Heart left ventricle (tissue), 16 donors: ENCODE measurements around the gene NECAP2. TPM values are rescaled to one million over a fixed set of nuclear protein-coding genes. Genes with fewer than 3 reads are reported as not detected.
A peak's percentile ranks its signal among the peaks of the same experiment; 100 is the strongest.

Experiments used
- ATAC-seq, 4 donors: fragments of 200-7000 bp; cut with Tn5 transposase; one replicate each; pipeline ENCODE4 v1.9.1; 2020 to 2022; ENCODE audit warnings: moderate library complexity in 4 of 4, mild to moderate bottlenecking in 3 of 4, moderate number of reproducible peaks in 1 of 4
- DNase-seq, 5 donors: peaks; one replicate each; pipeline ENCODE4 v3.0.0-alpha.2; 2020
- H3K27ac ChIP-seq, 12 donors: fragments of 200-600 bp; sonication (generic) in 4 of 12; one replicate each; pipeline versions ENCODE4 v1.5.0 to v1.8.0; 2016 to 2022; ENCODE audit warnings: mild to moderate bottlenecking in 2 of 12
- H3K27me3 ChIP-seq, 9 donors: fragments of 200-600 bp; sonication (generic) in 2 of 9; one replicate each; pipeline versions ENCODE4 v1.5.1 to v1.8.0; 2016 to 2022; ENCODE audit warnings: mild to moderate bottlenecking in 3 of 9
- H3K36me3 ChIP-seq, 9 donors: fragments of 200-600 bp; sonication (generic) in 2 of 9; one replicate each; pipeline versions ENCODE4 v1.5.0 to v1.8.0; 2018 to 2022; ENCODE audit warnings: mild to moderate bottlenecking in 2 of 9
- H3K4me1 ChIP-seq, 12 donors: fragments of 200-600 bp; sonication (generic) in 4 of 12; one replicate each; pipeline versions ENCODE4 v1.5.0 to v1.8.0; 2016 to 2022; ENCODE audit warnings: mild to moderate bottlenecking in 3 of 12
- H3K4me3 ChIP-seq, 12 donors: fragments of 200-600 bp; sonication (generic) in 4 of 12; one replicate each; pipeline versions ENCODE4 v1.5.0 to v1.8.0; 2017 to 2022; ENCODE audit warnings: mild to moderate bottlenecking in 9 of 12, moderate library complexity in 4 of 12
- H3K9me3 ChIP-seq, 12 donors: fragments of 200-600 bp; sonication (generic) in 4 of 12; one replicate each; pipeline versions ENCODE4 v1.5.0 to v1.8.0; 2016 to 2022; ENCODE audit warnings: mild to moderate bottlenecking in 1 of 12
- CTCF ChIP-seq, 12 donors: fragments of 200-600 bp; sonication (generic) in 4 of 12; IDR thresholded peaks; one replicate each; pipeline versions ENCODE4 v1.5.0 to v1.8.0; 2018 to 2022; ENCODE audit warnings: antibody characterized with exemption in 12 of 12, mild to moderate bottlenecking in 5 of 12
- POLR2A ChIP-seq, 2 donors: fragments of 450-650 bp; IDR thresholded peaks; one replicate each; pipeline ENCODE4 v1.6.1; 2017; ENCODE audit warnings: antibody characterized with exemption in 2 of 2, mild to moderate bottlenecking in 2 of 2, moderate library complexity in 2 of 2
- WGBS, 4 donors: extraction: QIAGEN DNeasy Blood & Tissue Kit in 2 of 4; methylation state at CpG; one replicate each; pipeline versions ENCODE4 v1.1.5 to v1.1.7; 2013 to 2018; 5-methylcytosine and 5-hydroxymethylcytosine counted together
- intact Hi-C, 10 donors: fragments of 100-400 bp; cut with DNase I; formaldehyde crosslinking; loops; one replicate each; pipeline versions ENCODE4 v1.11.1 to v1.14.2; 2022
- polyA plus RNA-seq, 2 donors: library from polyadenylated mRNA; stranded (reverse); fragments of 200-250 nt; gene quantifications; one replicate each; pipeline ENCODE4 v1.2.3, GENCODE V29; 2013
- total RNA-seq, 9 donors: library from RNA; depleted of rRNA in 2 of 9; stranded (reverse); fragments of >200 nt in 2 of 9; fragmentation: NEBNext Ultra II Directional in 3 of 9; extraction: Animal tissue kit (Norgen Biotek cat#: 25700) in 3 of 9; gene quantifications; one replicate each; pipeline versions ENCODE4 v1.1.0 to v1.2.4, GENCODE V29; 2016 to 2023
- donor health status: ischemic (EF 13 %, LVEDD 7.1; RV severe dilation, severe dysfunction).
- donor health status: healthy with polysubstance abuse.
- donor health status: DM: no; HTN: yes; CAD: no.
- donor health status: DM: no; HTN: no; CAD: no.
- donor health status: ischemic (EF 25% LVEDD 6.9; RV normal size, moderate dysfunction).
- donor health status: ischemic (EF 25% LVEDD 5.7; RV mildly dilated, moderate dysfunction).
- donor health status: healthy.
- donor health status: DM: yes; HTN: yes; CAD: no.
- donor health status: ischemic (EF 35%, LVEDD 5.7; RV mildly dilated, moderate dysfunction).
- donor health status: nonischemic (EF 11% LVEDD 7.7; RV severe dilation, severe dysfunction).
- donor health status: DM: yes; HTN: yes; CAD: no.
- donor health status: PGD.
- donor health status: ischemic (EF 29% LVEDD 5.4; RV normal size, mild dysfunction).
- donor health status: nonischemic (EF 23%, LVEDD 6.1; RV moderate dilation, normal function).

NECAP2 gene
- total and polyA plus RNA-seq, 11 donors: 10.7 to 53.0 (median 12.1) TPM

- intact Hi-C loops: no loop called here
- 85 to 95% (median 90%) methylated on average over 3 to 5 of the region's 5 CpGs for WGBS, 4 donors
- Histone ChIP-seq H3K4me1 (peaks cover 0 to 22% (median 12%) of the 10 kb centered on the region in 12 donors), H3K36me3 (peaks cover 0 to 68% (median 45%) of the 10 kb centered on the region in 9 donors), H3K27ac (no peak overlapping the region), H3K4me3 (no peak overlapping the region), H3K27me3 (no peaks in the 10 kb centered on the region), H3K9me3 (no peaks in the 10 kb centered on the region)
- TF ChIP-seq CTCF (IDR thresholded peaks at IDR 0.05) (no peak), POLR2A (IDR thresholded peaks at IDR 0.05) (no peak)
- ATAC-seq (no peak), DNase-seq (no peak)
Measured at GRCh38 chr1:16398371-16398953, 42.1 kb upstream of the NECAP2 start.

- intact Hi-C loops: no loop called here
- Histone ChIP-seq H3K9me3 (no peaks in the 10 kb centered on the region), H3K27me3 (no peaks in the 10 kb centered on the region), H3K4me3 (no peak overlapping the region), H3K36me3 (peaks cover 0 to 25% (median 6%) of the 10 kb centered on the region in 9 donors), H3K27ac (no peak overlapping the region), H3K4me1 (no peaks in the 10 kb centered on the region)
- DNase-seq (no peak), ATAC-seq (no peak)
- 85 to 90% (median 88%) methylated on average over 10 of the region's 10 CpGs for WGBS, 4 donors
- TF ChIP-seq CTCF (IDR thresholded peaks at IDR 0.05) (no peak), POLR2A (IDR thresholded peaks at IDR 0.05) (no peak)
Measured at GRCh38 chr1:16402742-16403141, 37.8 kb upstream of the NECAP2 start.

- Histone ChIP-seq H3K27me3 (no peaks in the 10 kb centered on the region), H3K4me3 (no peak overlapping the region), H3K27ac (no peak overlapping the region), H3K4me1 (no peaks in the 10 kb centered on the region), H3K36me3 (no peaks in the 10 kb centered on the region), H3K9me3 (no peaks in the 10 kb centered on the region)
- WGBS, 4 donors: 72 to 84% (median 77%) methylated on average over 5 of the region's 5 CpGs
- DNase-seq (no peak), ATAC-seq (no peak)
- TF ChIP-seq CTCF (IDR thresholded peaks at IDR 0.05): no peak
- TF ChIP-seq POLR2A (IDR thresholded peaks at IDR 0.05): no peak
- intact Hi-C loops: no loop called here
Measured at GRCh38 chr1:16405441-16405840, 35.1 kb upstream of the NECAP2 start.

GRCh38 chr1:16406868-16407267 is 33.7 kb upstream of the NECAP2 start:
- no peak for ATAC-seq
- Histone ChIP-seq H3K9me3 (no peaks in the 10 kb centered on the region), H3K4me1 (no peaks in the 10 kb centered on the region), H3K4me3 (no peak overlapping the region), H3K27me3 (no peaks in the 10 kb centered on the region), H3K27ac (no peak overlapping the region), H3K36me3 (no peaks in the 10 kb centered on the region)
- WGBS, 4 donors: 81 to 91% (median 90%) methylated on average over 9 of the region's 9 CpGs
- intact Hi-C loops: no loop called here
- TF ChIP-seq POLR2A (IDR thresholded peaks at IDR 0.05) (no peak), CTCF (IDR thresholded peaks at IDR 0.05) (no peak)
- peak in 1 of 5 donors; percentile 18 for DNase-seq
